ENCODE data around the gene HNRNPA1L2. TPM values are rescaled to one million over a fixed set of nuclear protein-coding genes. Genes with fewer than 3 reads are reported as not detected.
"Not testable (repeated sequence)": the region's sequence is repeated elsewhere in the genome, so short reads cannot be mapped to it uniquely, and the experiment has no call there.

HNRNPA1L2 gene
- total and polyA plus RNA-seq, 9 of the 15 experiments (the other 6 are each of a cell fraction or from before 2014, with no cell fraction given): 3.7 to 10.8 (median 6.8) TPM

- peaks cover 0 to 4% of the 10 kb centered on the region in 2 experiments; a peak in 1 of 5 replicates for H3K4me1 ChIP-seq (replicated peaks in 1 of 2; ENCODE audit: control insufficient read depth in 2 of 2, insufficient read depth in 2 of 2, low read length in 2 of 2)
- DNase-seq (ENCODE audit: extremely low read depth in 1 of 4, low spot score in 3 of 4) (no peak), ATAC-seq (no peak), FAIRE-seq (no peak)
- H4K20me1 ChIP-seq (replicated peaks; ENCODE audit: control insufficient read depth, insufficient read depth, low read length): no peaks in the 10 kb centered on the region
- CTCF ChIA-PET (ENCODE audit: low intra/inter-chr PET ratio): no interaction called here
- no peak overlapping the region for H3K4me2 ChIP-seq (ENCODE audit: insufficient read depth, low read length)
- no peaks in the 10 kb centered on the region for H3K36me3 ChIP-seq (ENCODE audit: control insufficient read depth, insufficient read depth, low read length)
- no peak overlapping the region for H2AFZ ChIP-seq (ENCODE audit: low read depth, low read length)
- H3K9me3 ChIP-seq (replicated peaks; ENCODE audit: control insufficient read depth, insufficient read depth, low read depth, low read length): no peaks in the 10 kb centered on the region
- H3K79me2 ChIP-seq (ENCODE audit: control insufficient read depth, insufficient read depth, low read length): no peaks in the 10 kb centered on the region
- H3K27me3 ChIP-seq (ENCODE audit: control insufficient read depth in 2 of 2, insufficient read depth in 2 of 2, low read length in 2 of 2): peaks cover 0 to 5% of the 10 kb centered on the region in 2 experiments; a peak in 1 of 5 replicates
- POLR2A ChIA-PET: interaction anchor here (0.6 kb wide), 1 partner anchor 16 kb away, joined by 3 read pairs; no protein-coding TSS in a partner anchor
- no TSS peak for BruUV-seq (replicated peaks)
- WGBS (ENCODE audit: insufficient coverage, low coverage, missing lambda C conversion rate): 33% methylated on average over 3 of the region's 3 CpGs
- no peak overlapping the region for H3K27ac ChIP-seq (ENCODE audit: extremely low read depth, low read depth, low read length)
- TF ChIP-seq ZNF347 (CRISPR knock-in tag; IDR thresholded peaks at IDR 0.05; ENCODE audit: low read depth): no peak
- TF ChIP-seq NKRF (IDR thresholded peaks at IDR 0.05; ENCODE audit: borderline replicate concordance): no peak
- no peak for TF ChIP-seq KDM2B (CRISPR knock-in tag; IDR thresholded peaks at IDR 0.05)
- no peak for TF ChIP-seq ZNF57 (CRISPR knock-in tag; IDR thresholded peaks at IDR 0.05)
- no peak for TF ChIP-seq CBFA2T2 (conservative IDR thresholded peaks at IDR 0.05)
- no peak for TF ChIP-seq TFE3 (CRISPR knock-in tag; IDR thresholded peaks at IDR 0.05)
- TF ChIP-seq HOMEZ (CRISPR knock-in tag; IDR thresholded peaks at IDR 0.05): no peak
- no peak for TF ChIP-seq TAF1 (IDR thresholded peaks at IDR 0.05; ENCODE audit: control insufficient read depth, extremely low read depth, insufficient read depth, low read length, severe bottlenecking)
- TF ChIP-seq NR2F6 (CRISPR knock-in tag; IDR thresholded peaks at IDR 0.05): no peak
- no peak for TF ChIP-seq MTA1 (IDR thresholded peaks at IDR 0.05; ENCODE audit: borderline replicate concordance)
- intact Hi-C loops (cut with micrococcal nuclease): no loop called here
- H3K9me1 ChIP-seq (ENCODE audit: control insufficient read depth, insufficient read depth, low read length): no peaks in the 10 kb centered on the region
- no peak overlapping the region for H3K9ac ChIP-seq (ENCODE audit: insufficient read depth in 1 of 2, low read depth in 2 of 2, low read length in 2 of 2)
- in situ Hi-C loops (cut with MboI): loop anchor here (25.0 kb wide), 2 partner anchors 362 to 562 kb away; no protein-coding TSS in a partner anchor
- no peak overlapping the region for H3K4me3 ChIP-seq
Measured at GRCh38 chr13:52600666-52601065, 41.6 kb upstream of the HNRNPA1L2 start.

DNA sequence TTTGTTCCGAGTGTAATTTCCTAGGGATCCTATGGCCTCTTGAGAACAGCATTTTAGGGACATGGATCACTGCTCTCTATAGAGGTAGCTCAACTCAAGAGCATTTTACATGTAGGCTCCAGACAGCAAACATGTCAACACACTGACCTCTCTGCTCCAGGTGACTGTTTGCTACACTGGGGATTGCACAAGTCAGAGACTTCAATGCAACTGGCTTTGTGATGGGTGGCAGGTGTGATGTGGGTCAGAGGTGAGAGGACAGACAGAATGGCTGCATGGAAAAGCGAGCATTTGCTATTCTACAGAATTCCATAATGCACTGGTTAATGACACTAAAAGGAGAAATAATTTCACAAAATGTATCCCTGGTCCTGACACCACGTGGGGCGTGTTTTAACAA, 38.9 kb upstream of the HNRNPA1L2 start:
- H3K36me3 ChIP-seq (ENCODE audit: control insufficient read depth, insufficient read depth, low read length); H3K27me3 ChIP-seq (ENCODE audit: control insufficient read depth in 2 of 2, insufficient read depth in 2 of 2, low read length in 2 of 2); DNase-seq (ENCODE audit: extremely low read depth in 1 of 4, low spot score in 3 of 4); BruUV-seq (replicated peaks); H4K20me1 ChIP-seq (replicated peaks; ENCODE audit: control insufficient read depth, insufficient read depth, low read length); H3K4me2 ChIP-seq (ENCODE audit: insufficient read depth, low read length); H3K9me3 ChIP-seq (replicated peaks; ENCODE audit: control insufficient read depth, insufficient read depth, low read depth, low read length); FAIRE-seq; ATAC-seq; CTCF ChIA-PET (ENCODE audit: low intra/inter-chr PET ratio); POLR2A ChIA-PET; H3K27ac ChIP-seq (ENCODE audit: extremely low read depth, low read depth, low read length); H3K4me3 ChIP-seq; H3K9ac ChIP-seq (ENCODE audit: insufficient read depth in 1 of 2, low read depth in 2 of 2, low read length in 2 of 2); H2AFZ ChIP-seq (ENCODE audit: low read depth, low read length); H3K79me2 ChIP-seq (ENCODE audit: control insufficient read depth, insufficient read depth, low read length); H3K4me1 ChIP-seq (replicated peaks in 1 of 2; ENCODE audit: control insufficient read depth in 2 of 2, insufficient read depth in 2 of 2, low read length in 2 of 2); intact Hi-C loops (cut with micrococcal nuclease); H3K9me1 ChIP-seq (ENCODE audit: control insufficient read depth, insufficient read depth, low read length): not testable (repeated sequence)
- in situ Hi-C loops (cut with MboI): loop anchor here (25.0 kb wide), 2 partner anchors 359 to 559 kb away; no protein-coding TSS in a partner anchor
- WGBS (ENCODE audit: insufficient coverage, low coverage, missing lambda C conversion rate): 18% methylated on average over 1 of the region's 4 CpGs
